Loucy (cell line): ENCODE results near the gene IDS.

Experiments used
- H2AFZ ChIP-seq: fragments of 200-600 bp; sonication (generic); 2 replicates; pipeline ENCODE4 v1.6.0; 2016; ENCODE audit warnings: antibody characterized with exemption, mild to moderate bottlenecking, low read length, moderate library complexity
- H3F3A ChIP-seq: fragments of 200-600 bp; 2 replicates; pipeline ENCODE4 v1.6.0; 2016; ENCODE audit warnings: antibody characterized with exemption, low read depth, mild to moderate bottlenecking
- H3K27me3 ChIP-seq: fragments of 200-600 bp; sonication (generic); 2 replicates; pipeline ENCODE4 v1.6.1; 2014; ENCODE audit warnings: low read length, mild to moderate bottlenecking; ENCODE audit not compliant: insufficient read depth, poor library complexity, severe bottlenecking
- H3K36me3 ChIP-seq: fragments of 200-600 bp; sonication (generic); 2 replicates; pipeline ENCODE4 v1.6.1; 2016; ENCODE audit warnings: low read length; ENCODE audit not compliant: insufficient read depth
- H3K4me1 ChIP-seq: fragments of 200-600 bp; sonication (generic); 2 replicates; pipeline ENCODE4 v1.5.1; 2014; ENCODE audit warnings: low read length, mild to moderate bottlenecking; ENCODE audit not compliant: insufficient read depth, poor library complexity, severe bottlenecking
- H3K4me2 ChIP-seq: fragments of 200-600 bp; sonication (generic); 2 replicates; pipeline ENCODE4 v1.6.0; 2014; ENCODE audit warnings: antibody characterized with exemption, low read length, low read depth, mild to moderate bottlenecking; ENCODE audit not compliant: poor library complexity, severe bottlenecking
- H3K4me3 ChIP-seq: fragments of 200-600 bp; sonication (generic); 2 replicates; pipeline ENCODE4 v1.5.1; 2014; ENCODE audit warnings: low read length, mild to moderate bottlenecking, mixed read lengths; ENCODE audit not compliant: poor library complexity, severe bottlenecking
- H3K79me2 ChIP-seq: fragments of 200-600 bp; sonication (generic); 2 replicates; pipeline ENCODE4 v1.6.1; 2014; ENCODE audit warnings: low read length; ENCODE audit not compliant: insufficient read depth
- H3K9ac ChIP-seq: fragments of 200-600 bp; sonication (generic); 2 replicates; pipeline ENCODE4 v1.6.0; 2014; ENCODE audit warnings: mild to moderate bottlenecking, low read depth, low read length, moderate library complexity; ENCODE audit not compliant: poor library complexity, severe bottlenecking
- H3K9me2 ChIP-seq: fragments of 200-600 bp; sonication (generic); replicated peaks from 2 replicates; pipeline ENCODE4 v1.6.1; 2016; ENCODE audit warnings: low read depth, low read length, mixed read lengths
- H3K9me3 ChIP-seq: fragments of 200-600 bp; sonication (generic); 2 replicates; pipeline ENCODE4 v1.6.1; 2014; ENCODE audit warnings: mild to moderate bottlenecking, antibody characterized with exemption, low read length, low read depth; ENCODE audit not compliant: insufficient read depth
- H4K20me1 ChIP-seq: fragments of 200-600 bp; sonication (generic); 2 replicates; pipeline ENCODE4 v1.6.0; 2014; ENCODE audit warnings: antibody characterized with exemption, low read length, mild to moderate bottlenecking; ENCODE audit not compliant: insufficient read depth, poor library complexity, severe bottlenecking
- EZH2phosphoT487 ChIP-seq: fragments of 200-600 bp; IDR thresholded peaks from 2 replicates; pipeline ENCODE4 v1.6.1; 2018; ENCODE audit warnings: antibody characterized with exemption, mild to moderate bottlenecking, moderate library complexity, borderline replicate concordance
- TF ChIP-seq, protein P1 (sequence below): fragments of 200-600 bp; sonication (generic); conservative IDR thresholded peaks from 2 replicates; pipeline ENCODE4 v1.5.1; 2014; ENCODE audit warnings: mild to moderate bottlenecking, antibody characterized with exemption, low read length

IDS gene

DNA sequence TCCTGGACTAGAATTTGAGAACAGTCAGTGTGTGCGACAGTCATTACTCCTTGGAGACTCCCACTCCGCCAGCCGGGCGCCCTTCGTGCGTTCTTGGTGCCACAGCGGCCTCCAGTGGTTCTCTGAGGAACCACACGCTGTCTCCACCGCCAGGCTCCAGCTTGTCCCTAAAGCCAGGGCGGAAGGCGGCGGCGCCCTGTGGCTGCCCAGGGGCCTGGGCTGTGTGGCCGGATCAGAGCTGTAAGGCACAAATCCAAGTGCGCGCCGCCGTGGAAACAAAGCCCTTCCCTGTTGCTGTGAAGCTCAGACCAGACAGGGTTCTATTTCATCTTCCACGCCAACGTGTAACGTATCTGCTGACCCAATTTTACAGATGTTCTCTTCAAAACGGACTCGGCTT lies 34.2 kb downstream of the IDS start:
- H3K9me3 ChIP-seq: no peaks in the 10 kb centered on the region
- no peaks in the 10 kb centered on the region for H3K27me3 ChIP-seq
- H4K20me1 ChIP-seq: no peaks in the 10 kb centered on the region
- H3K79me2 ChIP-seq: no peaks in the 10 kb centered on the region
- H3K9ac ChIP-seq: no peak overlapping the region
- H3K36me3 ChIP-seq: no peaks in the 10 kb centered on the region
- H3F3A ChIP-seq: no peaks in the 10 kb centered on the region
- H3K9me2 ChIP-seq: no peaks in the 10 kb centered on the region
- H2AFZ ChIP-seq: no peak overlapping the region
- no peaks in the 10 kb centered on the region for H3K4me1 ChIP-seq
- no peak overlapping the region for H3K4me3 ChIP-seq
- no peak overlapping the region for H3K4me2 ChIP-seq
- TF ChIP-seq, protein P1, sequence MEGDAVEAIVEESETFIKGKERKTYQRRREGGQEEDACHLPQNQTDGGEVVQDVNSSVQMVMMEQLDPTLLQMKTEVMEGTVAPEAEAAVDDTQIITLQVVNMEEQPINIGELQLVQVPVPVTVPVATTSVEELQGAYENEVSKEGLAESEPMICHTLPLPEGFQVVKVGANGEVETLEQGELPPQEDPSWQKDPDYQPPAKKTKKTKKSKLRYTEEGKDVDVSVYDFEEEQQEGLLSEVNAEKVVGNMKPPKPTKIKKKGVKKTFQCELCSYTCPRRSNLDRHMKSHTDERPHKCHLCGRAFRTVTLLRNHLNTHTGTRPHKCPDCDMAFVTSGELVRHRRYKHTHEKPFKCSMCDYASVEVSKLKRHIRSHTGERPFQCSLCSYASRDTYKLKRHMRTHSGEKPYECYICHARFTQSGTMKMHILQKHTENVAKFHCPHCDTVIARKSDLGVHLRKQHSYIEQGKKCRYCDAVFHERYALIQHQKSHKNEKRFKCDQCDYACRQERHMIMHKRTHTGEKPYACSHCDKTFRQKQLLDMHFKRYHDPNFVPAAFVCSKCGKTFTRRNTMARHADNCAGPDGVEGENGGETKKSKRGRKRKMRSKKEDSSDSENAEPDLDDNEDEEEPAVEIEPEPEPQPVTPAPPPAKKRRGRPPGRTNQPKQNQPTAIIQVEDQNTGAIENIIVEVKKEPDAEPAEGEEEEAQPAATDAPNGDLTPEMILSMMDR: peak; percentile 69
- no peak for TF ChIP-seq EZH2phosphoT487

DNA sequence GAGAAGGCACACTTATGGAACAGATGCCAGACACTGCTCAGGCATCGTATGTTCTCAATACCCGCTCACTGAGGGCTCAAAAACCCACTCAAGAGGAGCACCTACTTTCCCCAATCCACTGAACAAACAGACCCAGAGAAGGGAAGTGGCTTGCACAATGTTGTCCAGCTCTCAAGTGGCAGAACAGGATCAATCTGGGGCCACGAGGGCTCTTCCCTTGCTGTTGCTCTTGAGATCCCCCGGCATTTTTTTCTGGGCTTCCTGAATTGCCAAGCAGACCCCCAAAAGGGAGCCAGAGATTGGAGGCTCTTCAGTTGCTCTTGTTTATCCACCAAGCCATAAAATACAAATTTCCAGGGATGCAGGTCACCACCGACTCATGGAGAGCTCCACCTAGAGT lies 35.7 kb downstream of the IDS start:
- no peaks in the 10 kb centered on the region for H4K20me1 ChIP-seq
- TF ChIP-seq, protein P1: no peak
- TF ChIP-seq EZH2phosphoT487: no peak
- H3K4me3 ChIP-seq: no peak overlapping the region
- no peaks in the 10 kb centered on the region for H3K4me1 ChIP-seq
- H3K9ac ChIP-seq: no peak overlapping the region
- no peaks in the 10 kb centered on the region for H3K79me2 ChIP-seq
- no peaks in the 10 kb centered on the region for H3F3A ChIP-seq
- no peaks in the 10 kb centered on the region for H3K9me3 ChIP-seq
- no peaks in the 10 kb centered on the region for H3K9me2 ChIP-seq
- no peak overlapping the region for H3K4me2 ChIP-seq
- H2AFZ ChIP-seq: no peak overlapping the region
- no peaks in the 10 kb centered on the region for H3K27me3 ChIP-seq
- H3K36me3 ChIP-seq: no peaks in the 10 kb centered on the region

DNA sequence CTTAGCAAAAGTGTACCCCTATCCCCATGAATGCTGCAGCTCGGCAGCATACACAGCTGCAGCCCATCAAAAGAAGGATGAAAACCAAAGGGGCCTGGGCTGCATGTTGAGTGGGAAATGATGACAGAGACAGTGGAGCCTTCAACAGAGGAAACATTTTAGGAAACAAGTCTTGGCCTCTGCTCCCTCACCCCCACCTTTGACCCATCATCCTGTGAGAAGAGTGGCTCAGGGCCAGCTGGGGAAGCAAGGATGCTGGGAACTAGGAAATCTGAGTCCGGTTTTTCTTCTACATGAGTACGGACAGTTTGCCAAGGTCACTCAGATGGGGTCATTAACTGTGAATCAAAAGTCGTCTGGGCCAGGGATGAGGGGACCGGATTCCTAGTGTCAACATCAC lies 37.2 kb downstream of the IDS start:
- Histone ChIP-seq H3K9me2 (no peaks in the 10 kb centered on the region), H3F3A (no peaks in the 10 kb centered on the region), H3K9me3 (no peaks in the 10 kb centered on the region), H3K4me2 (no peak overlapping the region), H2AFZ (no peak overlapping the region), H3K36me3 (no peaks in the 10 kb centered on the region), H3K27me3 (no peaks in the 10 kb centered on the region), H3K9ac (no peak overlapping the region), H3K79me2 (no peaks in the 10 kb centered on the region), H3K4me1 (no peaks in the 10 kb centered on the region), H4K20me1 (no peaks in the 10 kb centered on the region), H3K4me3 (no peak overlapping the region)
- TF ChIP-seq, protein P1: no peak
- TF ChIP-seq EZH2phosphoT487: no peak
